ENCODE measurements around the gene RNF41.

DNA sequence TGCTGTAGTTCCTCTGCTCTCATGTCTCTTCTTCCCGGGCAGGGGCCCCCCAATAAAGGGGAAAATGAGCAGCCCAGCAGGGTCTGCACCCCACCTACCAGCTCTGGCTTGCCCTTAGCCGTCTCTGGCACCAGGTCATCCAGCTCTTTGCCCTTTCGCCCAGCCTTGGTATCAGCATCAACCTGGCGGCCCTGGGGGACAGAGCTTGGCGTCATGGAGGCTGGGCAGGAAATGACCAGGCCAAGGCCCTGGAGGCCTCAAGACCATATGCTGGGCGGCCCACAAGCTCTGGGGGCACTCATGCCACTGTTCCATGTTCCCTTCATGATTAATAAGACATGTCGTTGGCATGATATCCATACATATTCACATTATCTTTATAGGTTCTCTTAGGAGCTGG, 48.9 kb downstream of the RNF41 start:
- TF ChIP-seq, protein P1, sequence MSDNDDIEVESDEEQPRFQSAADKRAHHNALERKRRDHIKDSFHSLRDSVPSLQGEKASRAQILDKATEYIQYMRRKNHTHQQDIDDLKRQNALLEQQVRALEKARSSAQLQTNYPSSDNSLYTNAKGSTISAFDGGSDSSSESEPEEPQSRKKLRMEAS (IDR thresholded peaks at IDR 0.05), result no peak
- TF ChIP-seq TCF12 (IDR thresholded peaks at IDR 0.05; ENCODE audit: low read depth), result no peak
- TF ChIP-seq CREB1 (IDR thresholded peaks at IDR 0.05; ENCODE audit: low read depth), result no peak
- no peak for TF ChIP-seq YY1 (IDR thresholded peaks at IDR 0.05; ENCODE audit: low read depth)
- no peak for TF ChIP-seq EGR1 (IDR thresholded peaks at IDR 0.05)

All from Ishikawa (cell line).